ENCODE measurements around the gene CD53. TPM values are rescaled to one million over a fixed set of nuclear protein-coding genes. Genes with fewer than 3 reads are reported as not detected.

CD53 gene
- total and polyA plus RNA-seq, 9 of the 15 experiments (the other 6 are each of a cell fraction or from before 2014, with no cell fraction given), result 63.5 to 220 (median 131) TPM

- TF ChIP-seq SMARCC2 (IDR thresholded peaks at IDR 0.05; ENCODE audit: low read depth) (0 out of 2 replicates have a peak, but pooled peaks have one; percentile 12), SMARCA4 (IDR thresholded peaks at IDR 0.05) (peak; percentile 11; the same call in 1 of the 2 replicates), GTF2B (IDR thresholded peaks at IDR 0.05; ENCODE audit: extremely low read depth, insufficient read length) (no peak), SPI1 (IDR thresholded peaks at IDR 0.05; ENCODE audit: borderline replicate concordance, low read depth, low read length) (peak; percentile 45; the same call in 1 of the 2 replicates), GTF2E2 (tag; IDR thresholded peaks at IDR 0.05) (0 out of 2 replicates have a peak, but pooled peaks have one; percentile 25), SETDB1 (IDR thresholded peaks at IDR 0.05; ENCODE audit: low read length) (no peak), CEBPB (tag; IDR thresholded peaks at IDR 0.05) (0 out of 2 replicates have a peak, but pooled peaks have one; percentile 28), NONO (IDR thresholded peaks at IDR 0.05; ENCODE audit: low read depth in 2 of 2, low read length in 1 of 2) (no peak), EP400 (IDR thresholded peaks at IDR 0.05) (0 out of 2 replicates have a peak, but pooled peaks have one; percentile 7), POLR2H (tag; IDR thresholded peaks at IDR 0.05; ENCODE audit: low read depth) (0 out of 2 replicates have a peak, but pooled peaks have one; percentile 32), ZNF592 (IDR thresholded peaks at IDR 0.05) (peak; percentile 70), ZBTB40 (IDR thresholded peaks at IDR 0.05) (0 out of 2 replicates have a peak, but pooled peaks have one; percentile 4), ZBTB40 (CRISPR knock-in tag; IDR thresholded peaks at IDR 0.05) (no peak)
These were observed 3.9 kb downstream of the CD53 start (continued) for GRCh38 chr1:110876748-110877341.

Measured in K562 (cell line).